Panc1 (cell line): ENCODE results near the gene TNS4. TPM values are rescaled to one million over a fixed set of nuclear protein-coding genes. Genes with fewer than 3 reads are reported as not detected.

Experiments used
- ATAC-seq: fragments of 200-7000 bp; cut with Tn5 transposase; 2 replicates; pipeline ENCODE4 v1.9.1; 2020; ENCODE audit warnings: mild to moderate bottlenecking, moderate library complexity
- BruUV-seq: library from RNA; stranded (reverse); fragments of 400-500 nt; replicated peaks from 2 replicates; lab custom pipeline; 2021; lab: Mats Ljungman, UMichigan
- CTCF ChIA-PET: fragments of 300-600 bp; sonication (Branson Sonifier 250); formaldehyde crosslinking; loops from one replicate; lab custom pipeline; 2022; ENCODE audit warnings: antibody characterized with exemption; lab: Charles Lee
- POLR2A ChIA-PET: fragments of 300-600 bp; sonication (Branson Sonifier 250); formaldehyde crosslinking; loops from one replicate; lab custom pipeline; 2022; ENCODE audit warnings: antibody characterized with exemption; lab: Charles Lee
- DNase-seq: peaks from one replicate; pipeline ENCODE4 v3.0.0-alpha.2; 2010; ENCODE audit warnings: low read depth, low spot score
- H3K27ac ChIP-seq: 2 replicates; pipeline ENCODE4 v1.5.1; 2011; ENCODE audit warnings: mild to moderate bottlenecking, low read length, inconsistent platforms
- H3K27me3 ChIP-seq: fragments of 200-500 bp; sonication (Bioruptor generic); 2 replicates; pipeline ENCODE4 v1.6.0; 2014; ENCODE audit warnings: low read length, inconsistent platforms; ENCODE audit not compliant: control insufficient read depth, insufficient read depth
- H3K36me3 ChIP-seq: fragments of 200-500 bp; sonication (Bioruptor generic); 2 replicates; pipeline ENCODE4 v1.5.1; 2014; ENCODE audit warnings: inconsistent platforms, mild to moderate bottlenecking, low read length, moderate library complexity; ENCODE audit not compliant: control insufficient read depth, insufficient read depth
- H3K4me1 ChIP-seq: 2 replicates; pipeline ENCODE4 v1.5.1; 2011; ENCODE audit warnings: inconsistent platforms, mild to moderate bottlenecking, low read length, moderate library complexity; ENCODE audit not compliant: control insufficient read depth, insufficient read depth
- H3K4me3 ChIP-seq, 2 experiments: 2 replicates each; pipeline ENCODE4 v1.5.1; 2011 to 2012; ENCODE audit warnings: low read depth in 2 of 2, low read length in 2 of 2, mild to moderate bottlenecking in 2 of 2, inconsistent platforms in 1 of 2, moderate library complexity in 1 of 2
- H3K9me3 ChIP-seq: fragments of 200-500 bp; sonication (Bioruptor generic); 2 replicates; pipeline ENCODE4 v1.5.1; 2014; ENCODE audit warnings: low read depth, mild to moderate bottlenecking, inconsistent platforms, low read length, moderate library complexity; ENCODE audit not compliant: control insufficient read depth, insufficient read depth
- CTCF ChIP-seq: fragments of 450-650 bp; IDR thresholded peaks from 2 replicates; pipeline ENCODE4 v1.5.1; 2017; ENCODE audit warnings: mild to moderate bottlenecking
- POLR2AphosphoS5 ChIP-seq: IDR thresholded peaks from 2 replicates; pipeline ENCODE4 v1.6.1; 2012; ENCODE audit warnings: mild to moderate bottlenecking, low read depth, low read length, moderate library complexity
- REST ChIP-seq, 2 experiments: IDR thresholded peaks; 2 replicates each; pipeline ENCODE4 v1.6.1; 2011 to 2012; ENCODE audit warnings: low read depth in 2 of 2, control low read depth in 1 of 2, low read length in 1 of 2, mild to moderate bottlenecking in 1 of 2, moderate library complexity in 1 of 2; ENCODE audit not compliant: insufficient read depth in 1 of 2
- SIN3A ChIP-seq: IDR thresholded peaks from 2 replicates; pipeline ENCODE4 v1.6.1; 2012; ENCODE audit warnings: low read depth, mild to moderate bottlenecking, low read length, moderate library complexity, borderline replicate concordance; ENCODE audit not compliant: insufficient read depth
- TCF7L2 ChIP-seq: IDR thresholded peaks from 2 replicates; pipeline ENCODE4 v1.6.1; 2011; ENCODE audit warnings: mild to moderate bottlenecking, low read depth, low read length, inconsistent platforms
- in situ Hi-C: cut with HindIII; loops from 2 replicates; pipeline ENCODE4 v1.10.0; 2016; ENCODE audit warnings: low sequenced_read_pairs, low pct_unique_long_range_greater_than_20kb
- intact Hi-C: fragments of 100-400 bp; cut with micrococcal nuclease; formaldehyde crosslinking; loops from one replicate; pipeline ENCODE4 v1.10.0; 2022; ENCODE audit not compliant: unreplicated experiment
- total RNA-seq: library from RNA; stranded (reverse); gene quantifications from one replicate; pipeline ENCODE4 v1.2.1, GENCODE V29; 2021; ENCODE audit not compliant: unreplicated experiment

Gene TNS4
- total RNA-seq, 1 experiment from 2014 or later, result not detected

- Histone ChIP-seq H3K4me1 (no peaks in the 10 kb centered on the region), H3K27me3 (no peaks in the 10 kb centered on the region), H3K27ac (no peak overlapping the region), H3K9me3 (no peaks in the 10 kb centered on the region), H3K4me3 (no peak overlapping the region), H3K36me3 (no peaks in the 10 kb centered on the region)
- intact Hi-C loops, result no loop called here
- ATAC-seq (no peak), DNase-seq (no peak)
- no TSS peak for BruUV-seq
- TF ChIP-seq REST (IDR thresholded peaks at IDR 0.05; ENCODE audit: insufficient read depth in 1 of 2, low read depth in 2 of 2, low read length in 1 of 2) (no peak), CTCF (no peak), SIN3A (no peak), POLR2AphosphoS5 (no peak), TCF7L2 (no peak)
- ChIA-PET POLR2A (no interaction called here), CTCF (interaction anchor here (0.7 kb wide), 1 partner anchor 9 kb away, joined by 3 read pairs; no protein-coding TSS in a partner anchor)
- in situ Hi-C loops, result no loop called here
Measured at GRCh38 chr17:40480501-40481003, 20.9 kb downstream of the TNS4 start.

GRCh38 chr17:40479754-40480480 is 21.5 kb downstream of the TNS4 start:
- ATAC-seq, result peak; percentile 23; the same call in 1 of the 2 replicates
- in situ Hi-C loops (no loop called here), intact Hi-C loops (loop anchor here (5.0 kb wide), 1 partner anchor 38 kb away; the partner anchor contains the start of gene IGFBP4)
- no peaks in the 10 kb centered on the region for H3K9me3 ChIP-seq
- no peaks in the 10 kb centered on the region for H3K27me3 ChIP-seq
- CTCF ChIA-PET, result no interaction called here
- H3K4me1 ChIP-seq, result no peaks in the 10 kb centered on the region
- no peak for TF ChIP-seq POLR2AphosphoS5
- TF ChIP-seq SIN3A, result no peak
- no peak for TF ChIP-seq CTCF
- TF ChIP-seq TCF7L2, result no peak
- TF ChIP-seq REST (IDR thresholded peaks at IDR 0.05; ENCODE audit: insufficient read depth in 1 of 2, low read depth in 2 of 2, low read length in 1 of 2), result no peak
- no peaks in the 10 kb centered on the region for H3K36me3 ChIP-seq
- H3K27ac ChIP-seq, result no peak overlapping the region
- no peak for DNase-seq
- BruUV-seq, result no TSS peak
- POLR2A ChIA-PET, result no interaction called here
- H3K4me3 ChIP-seq, result no peak overlapping the region
